ENCODE data around the gene EPM2AIP1. TPM values are rescaled to one million over a fixed set of nuclear protein-coding genes. Genes with fewer than 3 reads are reported as not detected.

The EPM2AIP1 gene
- total and polyA plus RNA-seq, 9 of the 15 experiments (the other 6 are each of a cell fraction or from before 2014, with no cell fraction given): 6.7 to 44.8 (median 25.2) TPM

DNA sequence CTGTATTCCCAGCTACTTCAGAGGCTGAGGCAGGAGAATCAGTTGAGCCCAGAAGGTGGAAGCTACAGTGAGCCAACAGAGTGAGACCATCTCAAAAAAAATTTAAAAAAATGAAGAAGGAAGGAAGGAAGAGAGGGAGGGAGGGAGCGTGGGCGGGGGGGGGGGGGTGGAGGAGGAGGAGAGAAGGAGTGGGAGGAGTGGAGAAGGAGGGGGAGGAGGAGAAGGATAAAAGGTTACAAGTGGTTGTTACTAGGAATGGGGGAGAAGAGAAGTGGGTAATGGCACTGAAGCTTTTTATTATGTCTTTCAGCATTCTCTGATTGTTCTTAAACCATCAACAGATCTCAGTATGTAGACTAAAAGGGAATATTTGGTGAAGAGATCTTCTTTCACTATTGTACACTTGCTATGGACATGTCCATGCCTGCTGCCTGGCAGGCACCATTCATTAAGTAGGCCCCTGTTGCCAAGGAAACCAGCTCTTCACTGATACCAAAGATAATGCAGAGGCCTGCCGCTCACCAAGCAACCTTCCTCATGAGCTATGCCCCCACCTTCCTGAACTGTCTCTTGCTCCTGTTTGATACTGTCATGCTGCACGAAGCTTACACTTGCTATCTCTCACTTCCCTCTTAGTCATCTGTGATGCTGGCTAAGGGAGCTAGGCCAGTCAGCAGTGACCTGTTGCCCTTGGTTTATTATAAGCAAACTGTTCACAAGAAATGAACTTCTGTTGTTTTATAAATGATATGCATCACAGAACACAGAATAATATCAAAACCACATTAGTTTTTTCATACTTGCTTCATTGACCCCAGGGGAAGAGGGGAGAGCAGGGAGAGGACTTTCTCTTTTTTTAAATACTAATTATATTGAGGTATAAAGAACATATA is 23.1 kb downstream of the EPM2AIP1 start (continued):
- TF ChIP-seq, protein P1, sequence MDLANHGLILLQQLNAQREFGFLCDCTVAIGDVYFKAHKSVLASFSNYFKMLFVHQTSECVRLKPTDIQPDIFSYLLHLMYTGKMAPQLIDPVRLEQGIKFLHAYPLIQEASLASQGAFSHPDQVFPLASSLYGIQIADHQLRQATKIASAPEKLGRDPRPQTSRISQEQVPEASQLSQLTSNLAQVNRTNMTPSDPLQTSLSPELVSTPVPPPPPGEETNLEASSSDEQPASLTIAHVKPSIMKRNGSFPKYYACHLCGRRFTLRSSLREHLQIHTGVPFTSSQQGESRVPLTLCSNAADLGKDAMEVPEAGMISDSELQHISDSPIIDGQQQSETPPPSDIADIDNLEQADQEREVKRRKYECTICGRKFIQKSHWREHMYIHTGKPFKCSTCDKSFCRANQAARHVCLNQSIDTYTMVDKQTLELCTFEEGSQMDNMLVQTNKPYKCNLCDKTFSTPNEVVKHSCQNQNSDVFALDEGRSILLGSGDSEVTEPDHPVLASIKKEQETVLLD (IDR thresholded peaks at IDR 0.05): peak; percentile 70; the same call in 1 of the 2 replicates
- TF ChIP-seq ZNF780A (CRISPR knock-in tag; IDR thresholded peaks at IDR 0.05): no peak
- TF ChIP-seq TCFL5 (CRISPR knock-in tag; conservative IDR thresholded peaks at IDR 0.05): no peak
- no peak for TF ChIP-seq NR2C1 (IDR thresholded peaks at IDR 0.05)
- TF ChIP-seq NR2C1 (tag; IDR thresholded peaks at IDR 0.05): 0 out of 2 replicates have a peak, but pooled peaks have one; percentile 39
- no peak for TF ChIP-seq MCM7 (IDR thresholded peaks at IDR 0.05)
- peak; percentile 91 for TF ChIP-seq ATF7 (IDR thresholded peaks at IDR 0.05)
- TF ChIP-seq NFATC3 (IDR thresholded peaks at IDR 0.05): no peak
- TF ChIP-seq TFAM (CRISPR knock-in tag; conservative IDR thresholded peaks at IDR 0.05): no peak
- TF ChIP-seq NBN (IDR thresholded peaks at IDR 0.05; ENCODE audit: low read depth): peak; percentile 79
- peak; percentile 84 for TF ChIP-seq MECOM (CRISPR knock-in tag; IDR thresholded peaks at IDR 0.05)
- peak; percentile 66; the same call in 1 of the 2 replicates for TF ChIP-seq ZNF589 (CRISPR knock-in tag; IDR thresholded peaks at IDR 0.05; ENCODE audit: low read depth)
- TF ChIP-seq, protein P2, sequence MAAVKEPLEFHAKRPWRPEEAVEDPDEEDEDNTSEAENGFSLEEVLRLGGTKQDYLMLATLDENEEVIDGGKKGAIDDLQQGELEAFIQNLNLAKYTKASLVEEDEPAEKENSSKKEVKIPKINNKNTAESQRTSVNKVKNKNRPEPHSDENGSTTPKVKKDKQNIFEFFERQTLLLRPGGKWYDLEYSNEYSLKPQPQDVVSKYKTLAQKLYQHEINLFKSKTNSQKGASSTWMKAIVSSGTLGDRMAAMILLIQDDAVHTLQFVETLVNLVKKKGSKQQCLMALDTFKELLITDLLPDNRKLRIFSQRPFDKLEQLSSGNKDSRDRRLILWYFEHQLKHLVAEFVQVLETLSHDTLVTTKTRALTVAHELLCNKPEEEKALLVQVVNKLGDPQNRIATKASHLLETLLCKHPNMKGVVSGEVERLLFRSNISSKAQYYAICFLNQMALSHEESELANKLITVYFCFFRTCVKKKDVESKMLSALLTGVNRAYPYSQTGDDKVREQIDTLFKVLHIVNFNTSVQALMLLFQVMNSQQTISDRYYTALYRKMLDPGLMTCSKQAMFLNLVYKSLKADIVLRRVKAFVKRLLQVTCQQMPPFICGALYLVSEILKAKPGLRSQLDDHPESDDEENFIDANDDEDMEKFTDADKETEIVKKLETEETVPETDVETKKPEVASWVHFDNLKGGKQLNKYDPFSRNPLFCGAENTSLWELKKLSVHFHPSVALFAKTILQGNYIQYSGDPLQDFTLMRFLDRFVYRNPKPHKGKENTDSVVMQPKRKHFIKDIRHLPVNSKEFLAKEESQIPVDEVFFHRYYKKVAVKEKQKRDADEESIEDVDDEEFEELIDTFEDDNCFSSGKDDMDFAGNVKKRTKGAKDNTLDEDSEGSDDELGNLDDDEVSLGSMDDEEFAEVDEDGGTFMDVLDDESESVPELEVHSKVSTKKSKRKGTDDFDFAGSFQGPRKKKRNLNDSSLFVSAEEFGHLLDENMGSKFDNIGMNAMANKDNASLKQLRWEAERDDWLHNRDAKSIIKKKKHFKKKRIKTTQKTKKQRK (IDR thresholded peaks at IDR 0.05; ENCODE audit: borderline replicate concordance, low read depth, low read length): no peak
- TF ChIP-seq MTA2 (IDR thresholded peaks at IDR 0.05; ENCODE audit: low read depth): 0 out of 2 replicates have a peak, but pooled peaks have one; percentile 25
- no peak for TF ChIP-seq MEF2A (IDR thresholded peaks at IDR 0.05; ENCODE audit: control insufficient read depth, low read depth, low read length)
- TF ChIP-seq, protein P3, sequence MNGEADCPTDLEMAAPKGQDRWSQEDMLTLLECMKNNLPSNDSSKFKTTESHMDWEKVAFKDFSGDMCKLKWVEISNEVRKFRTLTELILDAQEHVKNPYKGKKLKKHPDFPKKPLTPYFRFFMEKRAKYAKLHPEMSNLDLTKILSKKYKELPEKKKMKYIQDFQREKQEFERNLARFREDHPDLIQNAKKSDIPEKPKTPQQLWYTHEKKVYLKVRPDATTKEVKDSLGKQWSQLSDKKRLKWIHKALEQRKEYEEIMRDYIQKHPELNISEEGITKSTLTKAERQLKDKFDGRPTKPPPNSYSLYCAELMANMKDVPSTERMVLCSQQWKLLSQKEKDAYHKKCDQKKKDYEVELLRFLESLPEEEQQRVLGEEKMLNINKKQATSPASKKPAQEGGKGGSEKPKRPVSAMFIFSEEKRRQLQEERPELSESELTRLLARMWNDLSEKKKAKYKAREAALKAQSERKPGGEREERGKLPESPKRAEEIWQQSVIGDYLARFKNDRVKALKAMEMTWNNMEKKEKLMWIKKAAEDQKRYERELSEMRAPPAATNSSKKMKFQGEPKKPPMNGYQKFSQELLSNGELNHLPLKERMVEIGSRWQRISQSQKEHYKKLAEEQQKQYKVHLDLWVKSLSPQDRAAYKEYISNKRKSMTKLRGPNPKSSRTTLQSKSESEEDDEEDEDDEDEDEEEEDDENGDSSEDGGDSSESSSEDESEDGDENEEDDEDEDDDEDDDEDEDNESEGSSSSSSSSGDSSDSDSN (IDR thresholded peaks at IDR 0.05; ENCODE audit: borderline replicate concordance in 1 of 2, low read depth in 2 of 2, low read length in 2 of 2): 0 out of 4 replicates have a peak, but pooled peaks of 1 of the 2 experiments have one; percentile 35
- peak; percentile 77; the same call in 1 of the 2 replicates for TF ChIP-seq CBX5 (IDR thresholded peaks at IDR 0.05; ENCODE audit: borderline replicate concordance, low read depth)
- peak; percentile 90 for TF ChIP-seq DACH1 (IDR thresholded peaks at IDR 0.05; ENCODE audit: partially characterized antibody)
- peak; percentile 35; the same call in 1 of the 2 replicates for TF ChIP-seq OTX1 (CRISPR knock-in tag; IDR thresholded peaks at IDR 0.05)
- no peak for TF ChIP-seq ZNF75A (CRISPR knock-in tag; IDR thresholded peaks at IDR 0.05)
- TF ChIP-seq SRSF3 (IDR thresholded peaks at IDR 0.05; ENCODE audit: insufficient read depth, low read length): no peak
